Psoas muscle (tissue), 8 donors: ENCODE measurements around the gene ZNF414. TPM values are rescaled to one million over a fixed set of nuclear protein-coding genes. Genes with fewer than 3 reads are reported as not detected.

Experiments
- ATAC-seq, 4 donors: fragments of 200-7000 bp; cut with Tn5 transposase; one replicate each; pipeline ENCODE4 v1.9.1; 2020; ENCODE audit warnings: moderate library complexity in 3 of 4, mild to moderate bottlenecking in 2 of 4
- DNase-seq, 2 donors: peaks; one replicate each; pipeline ENCODE4 v3.0.0-alpha.2; 2020
- H3K27ac ChIP-seq: fragments of 200-600 bp; one replicate; pipeline ENCODE4 v1.8.0; 2022
- H3K27me3 ChIP-seq, 3 donors: fragments of 200-600 bp in 1 of 3; one replicate each; pipeline versions ENCODE4 v1.6.1 to v1.8.0; 2013 to 2022; ENCODE audit warnings: low read length in 2 of 3, mild to moderate bottlenecking in 2 of 3, moderate library complexity in 1 of 3; ENCODE audit not compliant: insufficient read depth in 3 of 3
- H3K36me3 ChIP-seq, 2 donors: fragments of 200-600 bp in 1 of 2; one replicate each; pipeline versions ENCODE4 v1.6.1 to v1.8.0; 2013 to 2022; ENCODE audit warnings: low read depth in 1 of 2, mild to moderate bottlenecking in 1 of 2, moderate library complexity in 1 of 2; ENCODE audit not compliant: insufficient read depth in 1 of 2
- H3K4me1 ChIP-seq: fragments of 200-600 bp; one replicate; pipeline ENCODE4 v1.8.0; 2022
- H3K4me3 ChIP-seq: fragments of 200-600 bp; one replicate; pipeline ENCODE4 v1.8.0; 2022; ENCODE audit warnings: mild to moderate bottlenecking
- H3K9me3 ChIP-seq: fragments of 200-600 bp; one replicate; pipeline ENCODE4 v1.8.0; 2022
- WGBS, 3 donors: extraction: QIAGEN DNeasy Blood & Tissue Kit; methylation state at CpG; one replicate each; pipeline versions ENCODE4 v1.1.6 to v1.1.7; 2013; 5-methylcytosine and 5-hydroxymethylcytosine counted together
- intact Hi-C, 2 donors: fragments of 100-400 bp; cut with DNase I; formaldehyde crosslinking; loops; one replicate each; pipeline versions ENCODE4 v1.11.0 to v1.14.2; 2022
- polyA plus RNA-seq, 3 donors: library from polyadenylated mRNA; stranded (reverse); fragments of 200-250 nt; gene quantifications; one replicate each; pipeline ENCODE4 v1.2.3, GENCODE V29; 2013
- total RNA-seq, 4 donors: library from RNA; stranded (reverse); fragmentation: NEBNext Ultra II Directional in 2 of 4; extraction: Animal tissue kit (Norgen Biotek cat#: 25700) in 2 of 4; gene quantifications; one replicate each; pipeline versions ENCODE4 v1.2.1 to v1.2.4, GENCODE V29; 2021 to 2023
- TF ChIP-seq, protein P1 (sequence below): fragments of 200-600 bp; IDR thresholded peaks from one replicate; pipeline ENCODE4 v1.8.0; 2022; ENCODE audit warnings: antibody characterized with exemption
- donor health status: healthy with polysubstance abuse.
- donor health status: DM: no; HTN: no; CAD: no; lungs with moderate emphysema.
- donor health status: Bipolar disorder and iron deficiency.
- donor health status: healthy.
- donor health status: DM: yes; HTN: yes; CAD: no.
- donor health status: DM: no; HTN: no; CAD: no.
- donor health status: DM: no; HTN: no; CAD: no.
- donor health status: DM: yes; HTN: yes; CAD: no.

Gene ZNF414
- total and polyA plus RNA-seq, 7 donors = 10.4 to 21.6 (median 17.8) TPM

DNA sequence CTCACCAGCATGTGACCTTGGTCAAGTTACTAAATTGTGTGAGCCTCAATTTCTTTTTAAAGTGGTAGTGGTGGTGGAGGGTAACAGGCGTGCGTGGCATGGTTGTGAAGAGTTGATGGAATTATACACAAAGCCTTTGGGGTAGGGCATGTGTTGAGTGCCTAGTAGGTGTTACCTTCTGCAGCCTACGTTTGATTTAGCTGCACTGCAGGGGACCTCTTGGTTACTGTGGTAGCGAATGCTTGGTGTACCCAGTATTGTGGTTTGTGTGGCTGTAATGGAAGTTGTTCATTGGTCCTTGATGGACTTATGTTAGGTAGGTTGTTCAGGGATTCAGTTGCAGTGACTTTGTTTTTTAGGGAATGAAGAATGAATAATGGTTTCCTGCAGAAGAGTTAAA, 36.1 kb downstream of the ZNF414 start:
- TF ChIP-seq, protein P1, sequence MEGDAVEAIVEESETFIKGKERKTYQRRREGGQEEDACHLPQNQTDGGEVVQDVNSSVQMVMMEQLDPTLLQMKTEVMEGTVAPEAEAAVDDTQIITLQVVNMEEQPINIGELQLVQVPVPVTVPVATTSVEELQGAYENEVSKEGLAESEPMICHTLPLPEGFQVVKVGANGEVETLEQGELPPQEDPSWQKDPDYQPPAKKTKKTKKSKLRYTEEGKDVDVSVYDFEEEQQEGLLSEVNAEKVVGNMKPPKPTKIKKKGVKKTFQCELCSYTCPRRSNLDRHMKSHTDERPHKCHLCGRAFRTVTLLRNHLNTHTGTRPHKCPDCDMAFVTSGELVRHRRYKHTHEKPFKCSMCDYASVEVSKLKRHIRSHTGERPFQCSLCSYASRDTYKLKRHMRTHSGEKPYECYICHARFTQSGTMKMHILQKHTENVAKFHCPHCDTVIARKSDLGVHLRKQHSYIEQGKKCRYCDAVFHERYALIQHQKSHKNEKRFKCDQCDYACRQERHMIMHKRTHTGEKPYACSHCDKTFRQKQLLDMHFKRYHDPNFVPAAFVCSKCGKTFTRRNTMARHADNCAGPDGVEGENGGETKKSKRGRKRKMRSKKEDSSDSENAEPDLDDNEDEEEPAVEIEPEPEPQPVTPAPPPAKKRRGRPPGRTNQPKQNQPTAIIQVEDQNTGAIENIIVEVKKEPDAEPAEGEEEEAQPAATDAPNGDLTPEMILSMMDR = no peak
- 78 to 87% (median 78%) methylated on average over 4 of the region's 4 CpGs for WGBS, 3 donors
- Histone ChIP-seq H3K36me3 (peaks cover 11 to 79% of the 10 kb centered on the region in 2 donors), H3K4me3 (no peak overlapping the region), H3K4me1 (peaks cover 26% of the 10 kb centered on the region), H3K27me3 (no peaks in the 10 kb centered on the region), H3K9me3 (no peaks in the 10 kb centered on the region), H3K27ac (no peak overlapping the region)
- DNase-seq (no peak), ATAC-seq (no peak)
- intact Hi-C loops = no loop called here

DNA sequence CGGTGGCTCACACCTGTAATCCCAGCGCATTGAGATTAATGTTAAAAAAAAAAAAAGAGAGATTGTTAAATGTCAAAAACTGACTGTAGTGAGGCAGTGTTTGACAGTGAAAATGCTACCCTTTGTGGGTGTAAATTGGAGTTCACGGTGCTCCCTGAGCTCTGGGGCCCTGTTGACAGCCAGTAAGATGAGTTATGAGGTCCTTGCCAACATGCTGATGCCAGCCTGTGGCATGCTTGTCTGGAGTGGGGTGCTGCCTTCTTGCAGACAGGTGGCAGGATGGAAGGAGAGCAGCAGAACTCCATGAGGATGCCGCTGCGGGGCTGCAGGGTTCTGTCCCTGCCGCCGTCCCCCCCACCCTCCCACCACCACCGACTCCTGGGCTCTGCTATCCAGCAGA, 37.4 kb downstream of the ZNF414 start:
- ATAC-seq = peak; percentile 57 to 69 (median 62)
- WGBS, 3 donors = 53 to 65% (median 55%) methylated on average over 8 of the region's 8 CpGs
- H3K4me3 ChIP-seq = no peak overlapping the region
- H3K9me3 ChIP-seq = no peaks in the 10 kb centered on the region
- peaks cover 11 to 89% of the 10 kb centered on the region in 2 donors for H3K36me3 ChIP-seq
- peaks cover 17% of the 10 kb centered on the region for H3K4me1 ChIP-seq
- TF ChIP-seq, protein P1 = no peak
- no peak overlapping the region for H3K27ac ChIP-seq
- intact Hi-C loops = no loop called here
- H3K27me3 ChIP-seq = no peaks in the 10 kb centered on the region
- DNase-seq = no peak

DNA sequence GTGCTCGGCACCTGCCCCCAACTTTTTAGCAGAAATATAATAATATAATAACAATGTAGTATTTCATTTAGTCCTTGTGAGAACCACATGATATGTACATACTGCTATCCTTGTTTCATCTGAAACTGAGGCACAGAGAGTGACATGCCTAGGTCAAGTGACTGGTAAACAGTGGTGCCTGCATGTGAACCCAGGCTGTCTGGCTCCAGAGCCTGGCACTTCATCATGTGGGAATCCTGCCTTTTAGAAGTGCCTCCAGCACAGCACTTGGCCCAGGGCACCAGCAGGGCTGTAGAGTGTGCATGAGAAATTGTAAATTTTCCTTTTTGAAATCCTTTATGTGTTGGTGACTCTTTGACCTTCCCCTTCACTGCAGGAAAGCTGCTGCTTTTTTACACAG, 39.0 kb downstream of the ZNF414 start:
- WGBS, 3 donors = 62 to 89% (median 68%) methylated on average over 1 of the region's 1 CpG
- Histone ChIP-seq H3K4me3 (no peak overlapping the region), H3K9me3 (no peaks in the 10 kb centered on the region), H3K27me3 (no peaks in the 10 kb centered on the region), H3K27ac (no peak overlapping the region), H3K4me1 (peaks cover 4% of the 10 kb centered on the region), H3K36me3 (peaks cover 13 to 92% of the 10 kb centered on the region in 2 donors)
- DNase-seq (no peak), ATAC-seq (no peak)
- TF ChIP-seq, protein P1 = no peak
- intact Hi-C loops = no loop called here

DNA sequence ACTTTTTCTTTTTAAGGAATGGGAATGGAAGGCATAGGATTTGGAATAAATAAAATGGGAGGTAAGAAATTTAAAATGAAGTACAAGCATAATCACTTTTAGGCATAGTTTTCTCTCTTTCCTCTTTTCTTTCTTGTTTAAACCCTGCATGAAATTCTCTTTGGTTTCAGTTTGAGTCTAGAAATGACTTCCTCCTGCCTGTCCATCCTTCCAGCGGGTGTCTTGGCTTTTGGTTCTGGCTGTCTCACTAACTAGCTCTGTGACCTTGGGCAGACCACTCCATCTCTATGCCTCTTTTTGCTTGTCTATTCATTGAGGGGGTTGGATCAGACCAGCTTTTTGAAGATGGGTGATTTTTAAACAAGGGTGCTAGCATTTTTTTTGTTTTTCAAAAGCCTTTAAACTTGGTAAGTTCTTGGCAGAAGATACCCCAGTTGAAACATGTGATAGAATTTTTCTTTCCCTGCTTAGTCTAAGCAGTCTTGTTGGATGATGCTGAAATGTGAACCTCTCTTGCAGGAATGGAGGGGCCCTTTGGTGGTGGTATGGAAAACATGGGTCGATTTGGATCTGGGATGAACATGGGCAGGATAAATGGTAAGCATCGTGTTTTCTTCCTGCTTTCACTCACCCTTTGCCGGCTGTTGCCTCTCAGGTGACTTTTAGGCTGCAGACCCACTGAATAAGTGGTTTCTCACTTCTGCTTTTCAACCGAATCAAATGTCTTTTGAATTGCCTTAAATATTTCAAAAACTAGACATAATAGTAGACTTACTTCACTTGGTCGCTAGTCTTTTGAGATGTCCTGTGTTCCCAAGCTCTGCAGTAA, 40.1 kb downstream of the ZNF414 start:
- Histone ChIP-seq H3K27ac (no peak overlapping the region), H3K36me3 (peaks cover 13 to 99% of the 10 kb centered on the region in 2 donors), H3K9me3 (no peaks in the 10 kb centered on the region), H3K27me3 (no peaks in the 10 kb centered on the region), H3K4me3 (no peak overlapping the region), H3K4me1 (peaks cover 4% of the 10 kb centered on the region)
- WGBS, 3 donors = 73 to 82% (median 73%) methylated on average over 6 of the region's 6 CpGs
- intact Hi-C loops = no loop called here
- TF ChIP-seq, protein P1 = no peak
- ATAC-seq (no peak), DNase-seq (no peak)
